GM19238 (cell line): ENCODE measurements around the gene COQ5.
"Not testable (repeated sequence)": the region's sequence is repeated elsewhere in the genome, so short reads cannot be mapped to it uniquely, and the experiment has no call there.

Experiments used
- DNase-seq: peaks from one replicate; pipeline ENCODE4 v3.0.0; 2011; ENCODE audit warnings: low spot score; ENCODE audit not compliant: insufficient read length

COQ5 gene

DNA sequence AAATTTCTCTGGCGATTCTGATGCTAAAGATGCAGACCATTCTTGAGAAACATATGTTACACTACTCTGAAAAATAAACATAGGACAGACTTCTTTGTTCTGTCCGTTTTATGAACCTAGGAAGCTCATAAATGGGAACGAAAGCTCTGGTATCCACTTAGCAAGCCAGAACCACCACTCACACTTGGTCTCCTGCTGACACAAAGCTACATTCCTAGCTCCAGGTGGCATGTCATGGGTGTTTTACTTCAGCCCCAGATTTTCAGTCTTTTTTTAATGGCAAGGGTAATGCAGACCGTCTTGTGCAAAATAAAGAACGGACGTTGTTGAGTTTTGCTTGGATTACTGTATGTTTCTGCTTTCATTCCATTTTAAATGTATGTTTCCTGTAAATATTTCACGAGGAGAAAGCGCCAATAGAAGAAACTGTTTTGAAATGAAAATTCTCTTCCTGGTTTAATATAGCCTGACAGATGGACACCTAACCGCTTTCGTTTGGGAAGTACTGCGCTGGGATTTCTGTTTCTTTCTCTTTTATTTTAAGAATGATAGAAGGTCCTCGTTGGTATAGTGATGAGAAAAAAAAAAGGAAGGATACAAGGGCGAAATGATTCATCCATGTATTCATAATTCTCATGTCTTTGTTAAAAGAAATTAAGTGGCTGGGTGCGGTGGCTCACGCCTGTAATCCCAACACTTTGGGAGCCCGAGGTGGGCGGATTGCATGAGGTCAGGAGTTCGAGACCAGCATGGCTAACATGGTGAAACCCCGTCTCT lies 871 bp upstream of the COQ5 start:
- DNase-seq, result no peak

DNA sequence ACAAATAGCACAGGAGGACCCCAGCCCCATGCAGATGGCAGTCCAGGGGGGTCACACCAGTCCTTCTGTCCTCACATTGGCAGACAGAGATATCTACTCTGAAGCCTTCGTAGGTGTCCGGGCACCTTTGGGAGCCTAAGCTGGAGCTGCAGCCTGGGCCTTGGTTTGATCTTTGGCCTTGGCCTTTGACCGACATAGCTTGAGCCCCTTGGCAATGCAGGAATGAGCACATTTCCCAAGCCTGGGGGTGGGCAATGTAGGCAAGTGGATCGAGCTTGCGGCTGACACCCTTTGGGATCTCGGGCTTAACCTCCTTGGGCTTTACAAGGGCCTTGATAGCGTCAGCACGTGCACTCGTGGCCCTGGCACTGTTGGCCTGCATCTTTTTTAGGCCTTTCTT lies 6.4 kb downstream of the COQ5 start:
- no peak for DNase-seq

DNA sequence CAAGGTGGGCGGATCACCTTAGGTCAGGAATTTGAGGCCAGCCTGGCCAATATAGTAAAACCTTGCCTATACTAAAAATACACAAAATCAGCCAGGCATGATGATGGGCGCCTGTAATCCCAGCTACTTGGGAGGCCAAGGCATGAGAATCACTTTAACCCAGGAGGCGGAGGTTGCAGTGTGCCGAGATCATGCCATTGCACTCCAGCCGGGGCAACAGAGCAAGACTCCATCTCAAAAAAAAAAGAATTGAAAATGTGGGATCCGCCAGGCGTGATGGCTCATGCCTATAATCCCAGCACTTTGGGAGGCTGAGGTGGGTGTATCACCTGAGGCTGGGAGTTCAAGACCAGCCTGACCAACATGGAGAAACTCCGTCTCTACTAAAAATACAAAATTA lies 9.6 kb downstream of the COQ5 start:
- not testable (repeated sequence) for DNase-seq

DNA sequence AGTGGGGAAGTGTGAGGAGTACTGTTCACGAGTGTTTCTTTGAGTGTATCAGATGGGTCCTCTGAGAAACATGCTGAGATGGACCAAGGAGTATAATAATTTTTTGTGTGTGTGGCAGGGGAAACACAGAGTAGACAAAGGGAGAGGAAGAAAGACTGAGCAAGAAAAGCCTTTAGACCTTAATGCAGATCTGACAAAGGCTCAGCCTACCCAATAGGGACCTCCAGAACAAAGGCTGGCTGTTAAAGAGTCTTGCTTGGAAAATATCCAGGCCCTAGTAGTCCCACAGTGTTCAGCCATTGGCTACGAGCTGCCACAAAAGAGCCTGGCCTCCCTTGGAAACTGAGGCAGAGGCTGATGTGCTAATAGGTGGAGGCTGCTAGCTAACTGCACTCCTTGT lies 13.5 kb downstream of the COQ5 start:
- DNase-seq, result no peak

DNA sequence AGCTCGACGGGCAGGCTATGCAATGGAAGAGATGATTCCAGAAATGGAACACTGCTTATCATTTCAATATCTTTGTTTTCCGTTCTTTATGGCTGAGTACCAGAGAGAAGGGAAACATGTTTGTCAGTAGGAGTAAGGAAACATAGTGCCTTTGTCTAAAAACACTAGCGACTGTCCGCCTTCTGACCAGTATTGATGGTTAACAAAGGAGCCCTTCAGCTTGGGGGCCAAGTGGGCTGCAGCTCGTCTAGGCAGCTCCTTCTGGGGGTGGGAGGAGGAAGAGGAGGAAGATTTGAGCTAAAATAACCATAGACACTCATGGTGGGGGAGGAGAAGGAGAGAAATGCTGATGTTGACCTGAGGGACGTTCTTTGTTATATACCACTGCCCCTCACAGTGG lies 15.0 kb downstream of the COQ5 start:
- no peak for DNase-seq

DNA sequence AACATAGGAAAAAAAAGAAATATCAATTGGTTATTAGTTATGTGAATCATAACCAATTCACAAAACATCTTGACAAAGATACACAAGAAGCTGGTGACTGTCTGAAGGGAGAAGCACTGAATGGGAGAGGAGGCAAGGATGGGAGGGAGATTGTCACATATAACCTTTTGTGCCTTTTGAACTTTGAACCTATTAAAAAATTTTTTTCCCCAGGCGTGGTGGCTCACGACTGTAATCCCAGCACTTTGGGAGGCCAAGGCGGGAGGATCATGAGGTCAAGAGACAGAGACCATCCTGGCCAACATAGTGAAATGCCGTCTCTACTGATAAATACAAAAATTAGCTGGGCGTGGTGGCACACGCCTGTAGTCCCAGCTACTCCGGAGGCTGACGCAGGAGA lies 20.4 kb downstream of the COQ5 start:
- no peak for DNase-seq

DNA sequence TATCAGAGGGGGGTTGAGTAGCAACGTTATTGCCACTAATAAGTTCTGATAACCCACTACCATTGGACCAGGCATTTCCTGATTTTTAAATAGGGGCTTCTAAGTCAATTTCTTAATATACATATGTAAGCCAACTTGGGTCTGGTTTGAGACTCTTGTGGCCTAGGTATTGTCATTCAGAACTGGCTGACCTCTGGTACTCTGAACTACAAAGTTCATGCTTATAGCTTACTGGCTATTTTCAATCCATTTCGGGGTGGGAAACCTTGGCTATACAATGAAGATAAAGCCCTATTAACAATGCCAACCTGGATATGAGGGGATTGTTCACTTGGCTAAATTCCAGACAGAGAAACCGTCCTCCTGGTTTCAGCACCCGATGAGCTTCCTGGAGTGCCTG lies 24.4 kb downstream of the COQ5 start:
- DNase-seq, result no peak

DNA sequence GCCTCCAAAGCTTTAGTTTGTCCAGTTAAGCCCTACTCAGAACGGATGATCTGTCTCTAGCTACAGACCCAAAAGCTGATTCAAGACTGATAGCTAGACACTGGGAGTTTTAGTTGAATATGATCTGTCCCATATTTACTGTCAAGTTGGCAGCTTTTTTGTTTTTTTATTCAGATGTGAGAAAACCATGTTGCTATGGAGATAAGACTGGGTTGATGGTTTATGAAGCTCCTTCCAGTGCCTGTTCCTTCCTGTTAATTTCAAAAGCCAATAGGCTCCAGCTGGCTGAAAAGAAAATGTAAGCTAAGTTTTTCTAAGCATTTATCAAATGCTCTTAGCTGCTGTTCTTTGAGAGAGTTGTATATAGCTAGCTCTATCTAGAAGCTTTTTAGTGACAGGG lies 28.4 kb downstream of the COQ5 start:
- no peak for DNase-seq

DNA sequence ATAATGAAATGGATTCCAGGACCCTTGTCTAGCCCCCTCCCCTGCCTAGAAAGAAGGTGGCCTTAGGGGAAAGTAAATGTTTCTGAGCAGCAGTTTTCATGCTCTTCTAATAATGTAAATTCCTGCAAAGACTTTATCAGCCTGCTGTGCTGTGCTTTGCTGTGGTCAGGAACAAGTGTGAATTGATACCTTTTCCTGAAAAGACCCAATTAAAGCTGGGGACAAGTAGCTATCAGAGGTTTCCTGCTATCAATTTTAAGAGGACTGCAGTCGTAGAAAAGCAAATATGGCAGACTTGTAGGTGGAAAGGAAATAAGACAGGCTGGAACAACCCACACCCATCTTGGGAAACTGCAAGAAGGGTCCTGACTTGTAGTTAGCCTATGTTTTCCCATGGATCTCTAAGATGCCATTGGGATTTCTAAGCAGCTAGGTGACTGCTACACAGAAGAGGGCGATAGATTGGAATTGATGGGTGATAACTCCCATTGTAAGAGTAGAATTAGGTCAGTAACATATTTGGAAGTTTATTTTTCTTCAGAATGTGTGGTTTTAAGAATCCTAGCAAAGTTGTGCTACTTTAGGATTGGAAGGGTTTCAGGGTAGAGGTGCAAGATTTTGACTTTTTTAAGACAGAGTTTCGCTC lies 30.0 kb downstream of the COQ5 start:
- DNase-seq, result no peak

DNA sequence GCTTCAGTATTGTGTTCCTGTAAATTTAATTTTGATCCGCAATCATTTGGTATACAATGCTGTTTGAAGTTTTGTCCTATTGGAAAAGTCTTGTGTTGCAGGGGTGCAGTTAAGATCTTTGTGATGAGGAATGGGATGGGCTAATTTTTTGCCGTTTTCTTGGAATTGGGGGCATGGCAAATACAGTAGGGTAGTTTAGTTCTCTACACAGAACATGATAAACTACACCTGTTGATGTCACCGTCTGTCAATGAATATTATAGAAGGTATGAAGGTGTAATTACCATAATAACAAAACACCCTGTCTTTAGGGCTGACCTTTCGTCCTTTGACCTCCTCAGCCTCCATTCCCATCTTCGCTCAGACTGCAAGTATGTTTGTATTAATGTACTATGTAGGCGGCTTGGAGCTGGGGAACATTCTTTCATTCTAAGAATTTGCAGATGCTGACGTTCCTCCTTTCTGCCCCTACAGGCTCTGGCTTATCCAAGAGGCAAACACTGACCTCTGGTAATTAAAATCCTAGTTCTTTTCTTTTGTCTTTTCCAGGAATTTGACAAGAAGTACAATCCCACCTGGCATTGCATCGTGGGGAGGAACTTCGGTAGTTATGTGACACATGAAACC lies 31.3 kb downstream of the COQ5 start:
- no peak for DNase-seq

DNA sequence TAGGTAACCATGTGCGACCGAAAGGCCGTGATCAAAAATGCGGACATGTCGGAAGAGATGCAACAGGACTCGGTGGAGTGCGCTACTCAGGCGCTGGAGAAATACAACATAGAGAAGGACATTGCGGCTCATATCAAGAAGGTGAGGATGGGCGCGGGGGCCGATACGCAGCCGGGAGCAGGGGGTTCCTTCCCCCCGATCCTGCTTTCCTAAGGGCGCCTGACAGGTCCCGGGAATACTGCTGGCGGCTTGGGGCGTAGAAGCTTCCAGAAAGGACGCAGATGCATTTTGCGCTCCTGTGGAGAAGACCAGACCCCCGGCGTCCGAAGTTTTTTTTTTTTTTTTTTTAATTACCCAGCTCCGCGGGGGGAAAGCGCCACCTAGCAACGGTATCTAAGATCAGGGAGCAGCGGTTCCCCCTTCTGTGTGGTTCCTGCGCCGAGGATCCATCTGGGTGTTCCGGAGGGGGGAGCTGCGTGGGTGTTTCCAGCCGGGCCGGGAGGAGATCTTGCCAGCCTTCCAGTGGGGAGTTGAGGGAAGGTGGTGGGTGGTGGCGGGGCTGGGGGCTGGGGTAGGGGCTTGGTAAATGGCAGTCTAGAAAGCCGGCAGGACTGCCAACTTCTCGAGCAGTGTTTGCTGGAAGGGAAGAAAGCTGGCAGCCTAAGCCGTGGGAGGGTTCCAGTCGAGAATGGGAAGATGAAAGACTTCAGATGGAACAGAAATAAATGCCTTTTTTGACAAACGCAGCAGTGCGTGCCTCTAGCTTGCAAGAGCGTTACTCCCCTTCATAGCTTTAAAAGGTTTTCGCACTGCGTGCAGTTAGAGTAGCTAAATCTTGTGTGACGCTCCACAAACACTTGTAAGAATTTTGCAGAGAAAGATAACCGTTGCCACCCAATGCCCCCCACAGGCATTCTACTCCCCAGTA lies 32.3 kb downstream of the COQ5 start:
- peak; percentile 61 for DNase-seq

DNA sequence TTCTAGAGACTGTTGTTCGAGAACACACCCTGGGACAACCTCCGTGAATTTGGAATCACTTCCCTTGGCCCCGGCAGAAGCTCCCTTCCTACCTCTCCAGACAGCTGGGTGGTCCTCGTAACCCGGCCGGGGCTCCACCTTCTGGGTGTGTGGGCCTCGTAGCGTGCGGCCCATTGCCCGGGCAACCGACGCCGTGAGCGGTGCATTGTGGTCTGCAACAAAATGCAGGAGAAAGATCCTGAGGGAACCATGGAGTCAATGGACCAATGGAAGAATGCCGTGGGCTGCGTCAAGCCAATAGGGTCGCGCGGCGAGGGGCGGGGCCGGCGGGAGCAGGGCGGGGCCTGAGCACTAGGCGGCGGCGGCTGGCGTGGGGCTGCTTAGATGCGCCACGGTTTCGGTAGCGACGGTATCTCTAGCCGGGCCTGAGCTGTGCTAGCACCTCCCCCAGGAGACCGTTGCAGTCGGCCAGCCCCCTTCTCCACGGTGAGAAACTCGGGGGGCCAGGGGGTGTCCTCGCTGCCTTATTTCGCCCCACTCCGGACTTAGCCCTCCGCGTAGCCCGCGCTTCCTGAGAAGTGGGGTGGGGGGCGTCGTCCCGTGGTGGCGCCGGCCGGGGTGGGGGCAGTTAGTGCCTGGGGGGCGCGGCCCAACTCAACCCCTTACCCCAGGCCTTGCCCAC lies 33.1 kb downstream of the COQ5 start, which contains the start of gene DYNLL1:
Gene DYNLL1 (plus strand): TSS at position 383 of the 682 bp plus-strand sequence. CDS start 309 bp downstream, outside the sequence.
- DNase-seq, result peak; percentile 90

DNA sequence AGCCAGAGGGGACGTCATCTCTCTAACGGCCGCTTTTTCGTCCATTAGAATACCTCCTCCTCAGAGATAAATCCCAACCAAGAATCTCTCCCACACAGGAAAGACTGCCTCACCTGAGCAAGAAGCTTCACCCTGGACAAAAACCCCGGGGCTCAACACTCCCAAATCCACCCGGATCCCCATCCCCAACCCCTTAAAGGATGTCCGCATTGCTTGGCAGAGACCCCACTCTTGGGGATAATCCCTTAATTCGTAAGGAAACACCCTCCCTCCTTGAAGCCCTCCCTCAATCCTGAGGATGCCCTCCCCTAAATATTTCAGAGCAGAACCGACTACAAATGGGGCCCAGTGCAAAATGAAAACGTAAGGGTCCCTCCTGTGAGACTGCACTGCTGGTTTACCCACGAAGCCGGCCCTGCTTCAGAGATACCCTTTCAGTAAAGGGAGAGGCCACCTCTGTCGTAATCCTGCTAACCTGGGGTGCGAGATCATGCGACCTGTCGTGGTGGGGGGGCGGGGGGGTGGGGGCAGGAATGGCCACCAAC lies 33.7 kb downstream of the COQ5 start:
- DNase-seq, result no peak

DNA sequence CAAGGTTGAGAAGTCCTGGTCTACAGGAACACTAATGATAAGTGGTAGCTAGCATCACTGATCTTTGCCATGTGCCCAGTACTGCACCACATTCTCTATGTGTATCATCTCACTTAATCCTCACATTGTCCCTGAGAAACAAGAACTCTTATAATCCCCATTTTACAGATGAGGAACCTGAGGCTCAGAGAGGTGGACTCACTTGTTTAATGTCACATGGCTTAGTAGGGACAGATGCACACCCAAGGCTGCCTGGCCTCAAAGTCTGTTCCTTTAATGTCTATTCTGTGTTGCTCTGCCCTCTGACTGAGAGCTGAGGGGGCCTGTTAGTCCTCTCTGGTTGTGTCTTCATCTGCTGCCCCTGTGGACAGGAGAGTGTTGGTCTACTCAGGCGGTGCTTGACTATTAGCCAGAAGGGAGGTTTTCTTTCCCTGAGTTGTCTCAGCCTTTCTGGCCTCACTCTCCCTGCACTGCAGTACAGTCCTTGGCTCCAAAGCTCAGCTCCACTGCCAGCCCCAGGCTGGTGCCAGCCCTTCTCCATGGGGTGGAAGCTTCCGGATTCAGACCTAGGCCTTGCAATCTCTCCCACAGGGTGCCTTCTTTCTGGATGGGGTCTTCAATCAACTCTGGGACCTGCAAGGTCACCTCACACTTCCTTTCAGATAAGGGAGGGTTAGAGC lies 38.0 kb downstream of the COQ5 start:
- DNase-seq, result no peak

DNA sequence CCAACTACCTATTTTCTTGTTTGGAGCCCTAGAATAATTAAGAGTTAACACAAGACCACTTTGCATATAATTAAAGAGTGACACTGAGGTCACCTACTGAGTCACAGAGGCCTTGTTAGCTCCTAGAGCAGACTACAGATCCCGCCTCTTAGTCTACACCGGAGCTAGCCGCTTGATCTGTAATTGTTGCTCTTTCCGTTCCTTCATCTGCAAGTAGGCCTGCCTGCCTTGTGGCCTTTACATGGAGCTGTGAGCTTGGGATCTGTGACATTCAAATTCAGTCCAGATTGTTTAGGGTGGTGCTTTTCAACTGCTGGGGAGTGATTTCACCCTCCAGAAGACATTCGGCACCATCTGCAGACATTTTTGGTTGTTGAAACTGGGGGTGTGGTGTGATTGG lies 38.6 kb downstream of the COQ5 start:
- no peak for DNase-seq

DNA sequence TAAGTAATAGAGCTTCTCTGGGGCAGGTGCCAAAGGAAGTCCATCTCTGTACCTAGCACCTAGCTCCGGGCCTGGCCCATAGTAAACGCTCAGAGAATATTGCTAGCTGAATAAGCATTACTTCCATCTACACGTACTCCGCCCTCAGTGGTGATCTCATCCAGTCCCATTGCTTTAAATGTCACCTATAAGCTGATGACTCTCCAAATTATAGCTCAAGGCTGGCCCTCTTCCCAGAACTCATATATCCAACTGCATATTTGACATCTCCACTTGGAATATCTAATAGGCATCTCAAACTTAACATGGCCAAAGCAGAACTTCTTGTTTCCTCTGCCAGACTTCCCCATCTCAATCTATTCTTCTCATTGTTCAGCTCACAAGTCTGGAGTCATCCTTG lies 39.9 kb downstream of the COQ5 start:
- DNase-seq, result no peak

DNA sequence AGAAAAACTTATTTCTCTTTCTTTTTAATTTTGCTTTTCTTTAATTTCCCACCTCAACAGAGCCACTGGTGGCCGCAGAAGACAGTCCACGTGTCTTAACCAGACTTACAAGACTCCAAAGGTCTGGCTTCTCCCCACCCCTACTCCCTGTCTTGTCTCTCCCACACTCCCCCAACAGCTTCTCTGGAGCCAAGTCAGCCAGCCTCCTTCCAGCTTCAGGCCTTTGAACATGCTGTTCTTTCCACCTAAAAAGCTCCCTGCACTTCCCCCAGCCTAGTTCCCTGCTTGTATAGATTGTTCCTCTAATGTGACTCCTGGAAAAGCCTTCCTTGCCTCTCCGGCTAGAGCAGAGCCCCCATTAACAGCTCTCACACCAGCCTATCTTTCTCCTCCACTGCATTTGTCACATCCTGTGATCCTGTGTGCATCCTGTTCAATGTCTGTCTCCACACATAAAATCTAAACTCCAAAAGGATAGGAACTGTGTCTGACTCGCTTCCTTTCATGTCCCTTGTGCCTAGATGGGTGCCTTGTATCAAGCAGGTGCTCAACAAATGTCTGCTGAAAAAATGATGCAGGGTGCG lies 40.8 kb downstream of the COQ5 start:
- no peak for DNase-seq

DNA sequence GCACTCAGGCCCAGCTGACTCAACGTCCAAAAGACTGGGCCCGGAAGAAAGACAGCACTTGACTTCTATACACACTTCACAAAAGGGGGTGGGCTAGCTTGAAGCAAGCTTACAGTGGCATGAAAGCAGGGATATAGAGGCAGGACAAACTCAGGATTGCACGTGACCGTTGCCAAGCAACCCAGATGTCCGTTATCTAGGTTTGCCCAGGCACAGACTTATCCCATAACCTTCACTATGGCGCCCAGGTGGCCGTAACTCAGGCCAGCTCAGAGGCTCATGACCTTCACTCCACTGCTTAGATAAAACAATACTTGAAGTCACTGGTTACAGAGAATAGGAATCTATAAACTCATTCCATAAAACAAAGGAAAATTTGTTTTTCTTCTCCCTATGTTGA lies 41.4 kb downstream of the COQ5 start:
- not testable (repeated sequence) for DNase-seq

DNA sequence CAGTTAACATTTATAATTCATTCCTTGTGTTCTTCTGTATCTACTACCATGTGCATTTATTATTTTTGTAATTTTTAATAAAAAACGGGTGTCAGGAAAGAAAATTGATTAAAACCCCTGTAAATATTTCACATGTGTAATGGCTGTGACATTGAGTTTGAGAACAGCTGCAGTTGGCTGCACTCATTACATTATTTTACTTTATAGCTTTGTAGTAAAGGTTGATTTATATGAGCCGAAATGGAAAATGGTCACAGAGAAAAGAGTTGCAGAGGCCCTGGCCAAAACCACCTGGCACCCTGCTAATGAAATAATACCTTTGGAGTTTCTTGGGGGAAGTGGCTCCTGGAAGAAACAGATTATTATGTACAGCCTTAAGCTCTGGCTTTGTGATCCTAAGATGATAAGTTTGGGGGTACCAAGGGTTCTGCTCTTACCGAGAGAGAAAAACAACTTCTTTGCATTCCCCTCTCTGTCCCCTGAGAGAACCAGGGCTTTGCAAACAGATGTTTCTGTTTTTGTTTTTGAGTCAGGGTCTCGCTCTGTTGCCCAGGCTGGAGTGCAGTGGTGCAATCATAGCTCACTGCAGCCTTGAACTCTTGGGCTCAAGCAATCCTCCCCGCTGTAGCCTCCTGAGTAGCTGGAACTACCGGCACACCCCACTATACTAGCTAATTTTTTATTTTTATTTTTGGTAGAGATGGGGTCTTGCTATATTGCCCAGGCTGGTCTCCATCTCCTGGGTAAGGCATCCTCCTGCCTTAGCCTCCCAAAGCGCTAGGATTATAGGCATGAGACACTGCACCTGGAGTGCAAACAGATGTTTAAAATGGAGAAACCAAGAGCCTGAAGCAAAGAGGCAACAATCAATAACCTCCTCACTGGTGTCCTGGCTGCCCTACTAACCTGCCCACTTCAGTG lies 42.7 kb downstream of the COQ5 start:
- DNase-seq, result no peak
